NCI-H2227 (cell line): ENCODE measurements around the gene CD248.
"Not testable (repeated sequence)": the region's sequence is repeated elsewhere in the genome, so short reads cannot be mapped to it uniquely, and the experiment has no call there.

Source experiments
- DNase-seq: peaks from one replicate; lab custom pipeline; 2025; ENCODE audit not compliant: unreplicated experiment; lab: John Stamatoyannopoulos, UW

Gene CD248, protein sequence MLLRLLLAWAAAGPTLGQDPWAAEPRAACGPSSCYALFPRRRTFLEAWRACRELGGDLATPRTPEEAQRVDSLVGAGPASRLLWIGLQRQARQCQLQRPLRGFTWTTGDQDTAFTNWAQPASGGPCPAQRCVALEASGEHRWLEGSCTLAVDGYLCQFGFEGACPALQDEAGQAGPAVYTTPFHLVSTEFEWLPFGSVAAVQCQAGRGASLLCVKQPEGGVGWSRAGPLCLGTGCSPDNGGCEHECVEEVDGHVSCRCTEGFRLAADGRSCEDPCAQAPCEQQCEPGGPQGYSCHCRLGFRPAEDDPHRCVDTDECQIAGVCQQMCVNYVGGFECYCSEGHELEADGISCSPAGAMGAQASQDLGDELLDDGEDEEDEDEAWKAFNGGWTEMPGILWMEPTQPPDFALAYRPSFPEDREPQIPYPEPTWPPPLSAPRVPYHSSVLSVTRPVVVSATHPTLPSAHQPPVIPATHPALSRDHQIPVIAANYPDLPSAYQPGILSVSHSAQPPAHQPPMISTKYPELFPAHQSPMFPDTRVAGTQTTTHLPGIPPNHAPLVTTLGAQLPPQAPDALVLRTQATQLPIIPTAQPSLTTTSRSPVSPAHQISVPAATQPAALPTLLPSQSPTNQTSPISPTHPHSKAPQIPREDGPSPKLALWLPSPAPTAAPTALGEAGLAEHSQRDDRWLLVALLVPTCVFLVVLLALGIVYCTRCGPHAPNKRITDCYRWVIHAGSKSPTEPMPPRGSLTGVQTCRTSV

GRCh38 chr11:66316849-66317251 is at the start of gene CD248:
Gene CD248, minus strand, starts transcription at chr11:66317044. Its CDS starts 17 bp downstream, at chr11:66317027.
- no peak for DNase-seq

DNA sequence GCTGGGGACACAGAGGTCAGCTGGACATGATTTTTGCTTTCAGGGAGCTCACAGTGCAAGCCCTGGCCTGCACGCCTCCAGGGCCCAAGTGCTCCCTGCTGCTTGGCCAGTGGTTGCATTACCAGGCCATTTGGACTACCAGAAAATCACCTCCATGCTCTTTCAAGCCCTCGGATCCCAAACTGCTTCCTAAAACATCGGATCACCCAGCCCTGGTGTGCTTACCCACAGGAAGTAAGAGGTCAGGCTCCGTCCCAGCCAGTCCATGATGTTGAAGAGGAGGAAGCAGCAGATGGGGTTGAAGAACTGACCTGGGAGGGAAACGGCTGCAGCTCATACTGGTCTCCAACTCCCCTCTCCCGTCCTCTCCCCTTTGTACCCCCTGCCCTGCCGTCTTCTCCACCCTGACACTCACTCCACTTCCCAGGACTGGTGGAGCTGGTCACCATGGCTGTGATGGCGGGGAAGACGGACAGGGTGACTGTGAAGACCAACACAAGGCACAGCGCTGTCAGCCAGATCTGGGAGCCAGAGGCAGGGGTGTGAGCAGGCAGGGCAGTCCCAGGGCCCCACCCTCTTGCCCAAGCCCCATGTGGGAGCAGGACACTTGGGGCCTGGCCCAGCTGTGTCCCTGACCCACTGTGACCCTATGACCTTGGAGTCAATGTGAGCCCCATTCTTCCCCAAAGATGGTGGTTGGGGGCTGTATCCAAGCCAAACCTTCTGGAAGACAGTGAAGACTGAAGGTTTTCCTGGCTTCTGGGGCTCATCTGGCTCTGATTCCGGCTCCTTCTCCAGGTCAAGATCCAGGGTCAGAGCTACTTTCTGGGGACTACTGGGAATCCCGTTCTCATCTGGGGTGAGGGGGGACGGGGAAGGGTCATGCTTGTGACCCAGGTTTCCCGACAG is 49.1 kb upstream of the CD248 start:
- DNase-seq: no peak

DNA sequence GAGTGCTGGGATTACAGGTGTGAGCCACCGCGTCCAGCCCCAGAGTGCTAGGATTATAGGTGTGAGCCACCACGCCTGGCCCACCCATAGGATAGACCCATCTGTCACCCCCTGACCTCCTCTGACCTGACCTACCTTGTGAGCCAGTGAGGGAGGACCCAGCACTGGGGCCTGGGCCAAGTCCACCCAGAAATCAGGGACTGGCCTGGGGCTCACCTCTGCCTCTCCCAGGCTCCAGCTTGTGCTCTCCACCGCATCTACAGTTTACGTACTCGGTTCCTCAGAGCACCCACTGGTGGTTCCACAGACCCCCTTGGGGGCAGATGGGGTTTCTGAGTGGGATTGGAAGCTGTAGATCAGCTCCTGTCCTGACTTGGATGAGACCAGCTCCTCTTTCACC is 48.3 kb upstream of the CD248 start:
- no peak for DNase-seq

- peak; percentile 64 for DNase-seq
Measured at GRCh38 chr11:66363805-66364535, 47.1 kb upstream of the CD248 start.

- DNase-seq: no peak
Measured at GRCh38 chr11:66363187-66363601, 46.4 kb upstream of the CD248 start.

- no peak for DNase-seq
Measured at GRCh38 chr11:66362481-66363147, 45.8 kb upstream of the CD248 start.

GRCh38 chr11:66361502-66361941 is 44.7 kb upstream of the CD248 start:
- DNase-seq: no peak

- no peak for DNase-seq
Measured at GRCh38 chr11:66360406-66361073, 43.7 kb upstream of the CD248 start.

DNA sequence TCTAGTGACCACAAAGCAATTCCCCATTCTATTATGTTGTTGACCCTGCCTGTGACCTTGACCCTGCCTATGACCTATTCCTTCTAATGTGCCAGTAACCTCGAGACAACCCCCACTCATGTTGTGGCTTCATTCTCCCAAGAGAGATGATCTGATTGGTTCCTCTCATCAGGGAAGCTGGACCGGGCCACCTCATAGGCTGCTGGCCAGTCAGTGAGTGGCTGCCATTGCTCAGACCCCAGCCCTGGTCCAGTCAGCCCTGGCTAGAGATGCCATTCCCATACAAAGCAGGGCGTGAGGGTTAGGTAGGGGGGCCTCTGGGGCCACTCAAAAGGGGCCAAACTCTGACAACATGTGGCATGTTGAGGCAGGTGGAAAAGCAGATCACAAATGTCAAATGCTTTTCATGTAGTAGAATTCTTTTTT is 42.8 kb upstream of the CD248 start:
- no peak for DNase-seq

GRCh38 chr11:66350560-66351235 is 33.9 kb upstream of the CD248 start:
- not testable (repeated sequence) for DNase-seq

DNA sequence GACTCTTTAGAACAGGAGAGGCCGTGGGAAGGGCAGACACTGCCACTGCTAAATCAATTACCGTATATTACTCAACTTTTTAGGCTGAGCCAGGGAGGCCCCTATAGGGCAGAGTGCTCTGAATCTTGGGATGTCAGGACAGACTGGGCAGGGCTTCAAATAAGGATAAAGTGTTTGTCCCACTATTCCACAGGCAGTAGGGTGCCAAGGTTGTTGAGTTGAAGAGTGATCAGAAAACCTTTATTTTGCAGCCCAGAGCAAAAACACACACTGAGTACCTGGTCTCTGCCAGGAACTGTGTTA is 32.2 kb upstream of the CD248 start:
- DNase-seq: no peak

DNA sequence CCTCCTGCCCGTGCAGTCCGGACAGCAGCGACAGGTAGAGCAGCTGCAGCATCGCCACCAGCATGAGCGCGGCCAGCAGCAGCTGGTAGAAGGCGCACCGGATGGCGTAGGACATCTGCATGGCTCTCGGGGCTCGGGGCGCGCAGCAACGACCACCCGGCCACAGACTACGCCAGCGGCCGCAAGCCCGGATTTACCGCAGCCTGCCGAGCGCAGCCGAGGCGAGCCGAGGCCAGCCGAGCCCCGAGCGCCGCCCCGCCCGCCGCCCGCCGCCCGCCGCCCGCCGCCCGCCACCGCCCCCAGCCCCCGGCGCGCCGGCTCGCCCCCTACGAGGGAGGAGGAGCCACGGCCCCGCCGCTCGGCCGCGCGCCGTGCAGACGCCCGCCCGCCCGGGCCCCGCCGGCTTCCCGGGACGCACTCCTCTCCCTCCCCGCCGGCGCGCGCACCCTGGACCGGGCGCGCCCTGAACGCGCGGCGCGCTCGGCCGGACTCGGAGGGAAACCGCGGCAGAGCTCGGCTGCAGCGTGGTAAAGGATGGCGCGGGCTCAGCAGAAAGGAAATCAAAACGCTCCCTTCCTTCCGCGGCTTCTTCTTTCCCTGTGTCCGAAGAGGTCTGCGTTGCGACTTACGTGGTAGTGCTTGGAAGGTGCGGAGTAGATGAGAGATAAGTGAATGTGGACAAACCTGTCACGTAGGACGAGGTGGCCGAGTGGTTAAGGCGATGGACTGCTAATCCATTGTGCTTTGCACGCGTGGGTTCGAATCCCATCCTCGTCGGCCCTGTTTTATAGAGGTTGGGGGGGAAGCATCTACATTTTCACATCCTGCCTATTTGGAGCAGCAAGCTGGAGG is 30.8 kb upstream of the CD248 start, which contains the start of gene B4GAT1:
Gene B4GAT1 (minus strand): TSS at position 205 of the 852 bp plus-strand sequence. CDS start 84 bp downstream, at position 121.
- peak; percentile 93 for DNase-seq

DNA sequence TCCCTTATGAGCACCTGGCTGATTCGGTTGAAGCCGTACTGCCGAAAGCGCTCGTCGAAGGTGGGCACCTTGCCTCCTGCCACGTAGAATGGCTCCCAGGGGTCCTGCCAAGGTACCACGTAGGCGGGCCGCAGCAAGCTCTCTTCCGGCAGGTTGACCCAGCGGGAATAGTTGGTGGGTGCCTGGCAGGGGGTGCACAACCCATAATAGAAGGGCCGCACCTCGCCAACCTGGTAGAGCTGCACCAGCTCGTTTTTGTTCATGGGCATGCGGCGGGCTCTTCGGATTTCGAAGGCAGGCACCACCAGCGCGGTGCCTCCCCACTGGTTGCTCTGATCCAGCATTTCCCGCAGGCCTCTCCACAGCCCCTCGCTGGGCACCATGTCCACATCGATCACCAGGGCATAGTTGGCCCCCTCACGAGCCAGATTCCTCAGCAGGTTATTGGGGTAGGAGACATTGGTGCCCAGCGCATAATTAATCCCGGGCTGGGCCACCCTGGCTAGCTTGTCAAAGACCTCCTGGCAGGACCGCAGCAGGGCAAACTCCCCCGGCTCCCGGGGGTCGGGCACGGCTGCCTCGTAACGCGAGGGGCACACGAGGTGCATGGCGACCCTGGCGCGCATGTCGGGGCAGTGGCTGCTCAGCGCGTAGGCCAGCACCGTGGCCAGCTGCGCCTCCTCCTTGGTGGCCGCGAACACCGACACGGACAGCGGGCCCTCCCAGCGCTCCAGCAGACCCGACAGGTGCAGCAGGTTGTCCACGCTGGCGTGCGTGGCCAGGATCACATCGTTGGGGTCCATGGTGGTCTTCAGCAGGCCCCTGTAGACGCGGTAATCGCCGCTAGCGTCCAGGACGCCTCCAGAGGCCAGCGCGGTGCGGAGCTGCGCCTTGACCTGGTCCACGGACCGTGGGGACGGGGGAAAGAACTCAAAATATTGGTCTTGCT is 29.9 kb upstream of the CD248 start:
- peak; percentile 48 for DNase-seq

- no peak for DNase-seq
Measured at GRCh38 chr11:66345316-66345649, 28.4 kb upstream of the CD248 start.

GRCh38 chr11:66344550-66345315 is 27.9 kb upstream of the CD248 start, which contains the start of gene BRMS1:
Gene BRMS1, minus strand, starts transcription at chr11:66345104. Its CDS starts 2,870 bp downstream, at chr11:66342234.
- DNase-seq: peak; percentile 98

GRCh38 chr11:66343176-66343575 is 26.3 kb upstream of the CD248 start:
- no peak for DNase-seq
